Measurements from ENCODE around the gene KLHL42.

Gene KLHL42

GRCh38 chr12:27780612-27781408, 777 bp downstream of the KLHL42 start:
- DNase-seq: peak; percentile 28

DNA sequence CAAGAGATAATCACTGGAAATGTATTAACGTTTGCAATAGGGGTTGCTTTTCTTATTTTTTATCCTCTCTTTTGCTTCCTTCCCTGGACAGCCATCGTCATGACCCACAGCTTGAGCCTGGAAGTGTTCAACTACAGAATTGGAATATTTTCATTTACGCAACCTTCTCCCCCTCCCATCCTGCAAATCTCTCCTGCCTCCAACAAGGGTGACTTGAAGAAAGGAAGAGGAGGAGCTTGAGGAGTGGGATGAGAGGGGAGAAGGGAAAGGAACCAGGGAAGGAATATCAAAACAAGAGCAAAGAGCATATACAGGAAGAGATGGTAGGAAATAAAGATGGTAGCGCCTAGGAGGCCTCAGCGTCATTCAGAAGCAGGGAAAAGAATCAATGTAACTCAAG, 1.6 kb downstream of the KLHL42 start:
- no peak for DNase-seq

DNA sequence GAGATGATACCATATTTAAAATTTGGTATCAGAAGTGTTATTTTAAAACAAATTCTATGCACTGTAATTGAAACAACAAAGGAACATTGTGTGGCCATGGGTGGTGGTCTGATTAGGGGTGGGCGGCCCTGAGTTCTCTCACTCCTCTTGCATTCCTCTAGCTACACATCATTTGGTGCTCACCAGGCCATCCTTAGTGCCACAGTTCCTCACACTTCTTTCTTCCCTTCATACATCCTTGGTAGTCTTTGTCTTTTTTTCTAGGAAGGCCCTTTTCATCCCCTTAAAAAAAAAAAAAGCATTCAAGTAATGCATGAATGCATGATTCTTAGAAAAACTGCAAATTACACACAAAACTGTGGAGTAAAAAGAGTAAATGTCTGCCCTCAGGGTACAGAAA, 2.4 kb downstream of the KLHL42 start:
- DNase-seq: no peak

- DNase-seq: no peak
These were observed 6.0 kb downstream of the KLHL42 start for GRCh38 chr12:27785882-27786570.

DNA sequence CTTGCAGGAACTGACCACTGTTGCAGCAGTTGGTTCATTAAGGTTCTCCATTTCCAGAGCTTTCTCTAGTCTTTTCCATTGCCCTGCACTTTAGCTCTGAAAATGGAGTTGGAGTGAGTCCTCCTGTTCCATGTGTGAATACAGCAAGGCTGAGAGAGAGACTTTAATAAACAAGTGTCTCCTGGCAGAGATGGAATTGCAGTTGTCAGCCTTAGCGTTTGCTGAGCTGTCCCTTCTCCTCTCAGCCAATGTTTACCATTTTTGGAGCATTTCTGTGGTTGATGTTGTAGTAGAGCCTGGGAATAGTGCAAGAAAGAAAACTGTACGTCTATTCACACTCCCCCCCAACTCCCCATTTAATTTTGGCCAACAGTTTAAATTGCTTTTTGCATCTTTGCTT, 7.5 kb downstream of the KLHL42 start:
- no peak for DNase-seq

DNA sequence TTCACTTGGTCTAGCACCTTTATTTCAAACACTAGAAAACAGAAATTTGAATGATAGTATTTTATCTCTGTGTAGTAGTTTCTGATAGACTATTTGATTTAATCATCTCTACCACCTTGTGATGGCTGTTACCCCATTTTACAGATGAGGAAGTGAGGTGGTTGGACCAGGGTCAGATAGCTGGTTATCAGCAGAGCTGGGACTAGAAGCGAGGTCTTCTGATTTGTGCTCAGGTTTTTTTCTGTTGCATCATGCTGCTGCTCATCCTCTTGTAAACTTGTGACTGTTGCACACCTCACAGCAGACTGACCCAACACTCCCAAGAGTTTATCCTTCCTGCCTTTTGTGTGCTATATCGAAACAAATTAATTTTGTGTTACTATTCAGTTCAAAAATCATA, 10.1 kb downstream of the KLHL42 start:
- DNase-seq: peak; percentile 30

DNA sequence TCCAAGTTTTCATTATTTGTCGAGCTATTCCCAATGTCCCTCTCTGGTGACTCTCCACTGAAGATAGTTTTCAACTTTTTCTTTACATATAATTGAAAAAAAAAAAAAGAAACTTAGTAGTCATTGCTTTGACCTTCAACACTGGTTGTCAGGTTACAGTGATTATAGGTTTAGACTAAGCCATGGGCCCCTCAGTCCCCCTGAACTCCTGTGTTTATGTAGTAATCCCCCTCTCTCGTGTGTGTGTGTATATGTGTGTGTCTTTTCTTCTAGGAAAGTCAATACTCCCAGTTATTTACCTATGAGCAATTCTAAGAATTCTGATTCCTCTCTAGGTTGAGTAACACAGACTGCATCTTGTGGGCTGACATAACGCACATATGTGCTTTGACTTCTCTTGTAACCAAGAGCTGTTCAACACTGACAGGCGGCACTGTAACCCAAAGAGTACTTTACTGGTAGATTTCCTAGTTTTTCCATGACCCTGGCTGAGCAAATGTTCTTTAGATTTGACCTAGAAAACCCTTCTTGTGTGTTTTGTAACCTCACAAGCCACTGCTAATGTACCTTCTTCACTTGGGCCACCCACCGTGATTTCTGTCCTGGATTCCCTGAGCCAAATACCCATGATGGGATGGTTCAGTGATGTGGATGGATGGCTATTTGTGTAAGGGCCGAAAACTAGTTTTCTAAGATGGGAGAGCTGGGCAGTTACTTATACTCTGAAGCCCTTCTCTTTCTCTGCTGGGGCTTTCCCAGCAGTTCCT, 15.0 kb downstream of the KLHL42 start:
- no peak for DNase-seq

DNA sequence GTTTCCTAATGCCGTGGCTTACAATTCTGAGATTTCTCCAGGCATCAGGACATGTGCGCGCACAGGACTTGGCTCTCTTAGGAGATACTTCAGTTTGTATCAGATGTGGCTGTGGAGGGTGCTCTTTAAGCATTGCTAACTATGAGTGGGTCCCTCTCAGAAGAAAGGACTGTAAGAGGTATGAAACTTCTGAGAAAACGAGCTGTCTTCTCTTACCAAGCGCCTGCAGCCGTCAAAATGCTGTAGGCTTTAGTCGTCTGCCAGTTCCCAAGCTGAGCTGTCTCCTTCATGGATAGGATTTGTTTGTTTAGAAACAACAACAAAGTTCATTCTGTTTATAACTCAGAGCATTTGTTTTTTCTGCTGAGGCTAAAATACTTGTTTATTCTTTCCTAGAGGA, 16.1 kb downstream of the KLHL42 start:
- DNase-seq: no peak

DNA sequence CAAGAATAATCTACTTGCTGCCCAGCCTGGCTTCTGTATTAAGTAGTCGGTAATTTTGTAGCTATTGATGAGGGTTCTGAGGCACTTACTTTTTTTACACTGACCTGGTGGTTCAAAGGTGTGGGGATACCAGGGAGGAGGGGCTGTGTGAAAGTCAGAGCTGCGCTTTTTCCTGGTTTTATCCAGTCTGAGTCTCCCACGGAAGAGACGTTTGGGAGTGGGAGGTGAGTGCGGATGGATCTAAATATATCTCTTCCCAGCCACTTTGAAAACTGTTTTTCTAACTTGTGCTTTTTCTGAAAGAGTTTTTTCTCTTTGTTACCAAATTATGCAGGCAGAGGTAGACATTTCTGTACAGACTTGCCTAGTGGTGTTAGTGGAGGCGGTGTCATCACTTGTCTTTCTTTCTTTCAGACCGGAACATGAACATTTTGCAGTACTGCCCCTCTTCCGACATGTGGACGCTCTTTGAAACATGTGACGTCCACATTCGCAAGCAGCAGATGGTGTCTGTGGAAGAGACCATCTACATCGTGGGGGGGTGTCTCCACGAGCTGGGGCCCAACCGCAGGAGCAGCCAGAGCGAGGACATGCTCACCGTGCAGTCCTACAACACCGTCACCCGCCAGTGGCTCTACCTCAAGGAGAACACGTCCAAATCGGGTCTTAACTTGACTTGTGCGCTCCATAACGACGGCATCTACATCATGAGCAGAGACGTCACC, 17.4 kb downstream of the KLHL42 start:
- DNase-seq: no peak

DNA sequence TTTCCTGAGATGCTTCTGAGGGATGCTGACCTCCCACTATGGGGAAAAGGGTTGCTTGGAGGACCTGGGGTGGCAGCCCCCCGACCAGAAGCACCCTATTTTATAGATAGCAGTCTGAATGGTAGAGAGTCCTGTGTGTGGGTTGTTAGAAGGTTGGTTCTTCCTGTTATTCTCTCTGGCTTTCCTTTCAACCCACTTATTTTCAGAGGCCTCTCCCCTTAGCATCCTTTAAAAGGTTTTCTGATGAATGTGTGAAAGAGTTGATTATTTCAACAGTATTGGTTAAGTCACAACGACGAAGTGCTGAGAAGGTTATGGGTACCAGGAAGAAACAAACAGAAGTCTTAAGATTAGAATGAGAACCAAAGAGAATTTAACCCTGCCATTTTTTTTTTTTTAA, 20.8 kb downstream of the KLHL42 start:
- DNase-seq: no peak

GRCh38 chr12:27801630-27802029, 21.6 kb downstream of the KLHL42 start:
- DNase-seq: no peak

- no peak for DNase-seq
These were observed 22.5 kb downstream of the KLHL42 start for GRCh38 chr12:27802511-27802910.

GRCh38 chr12:27802936-27803335, 22.9 kb downstream of the KLHL42 start:
- no peak for DNase-seq

DNA sequence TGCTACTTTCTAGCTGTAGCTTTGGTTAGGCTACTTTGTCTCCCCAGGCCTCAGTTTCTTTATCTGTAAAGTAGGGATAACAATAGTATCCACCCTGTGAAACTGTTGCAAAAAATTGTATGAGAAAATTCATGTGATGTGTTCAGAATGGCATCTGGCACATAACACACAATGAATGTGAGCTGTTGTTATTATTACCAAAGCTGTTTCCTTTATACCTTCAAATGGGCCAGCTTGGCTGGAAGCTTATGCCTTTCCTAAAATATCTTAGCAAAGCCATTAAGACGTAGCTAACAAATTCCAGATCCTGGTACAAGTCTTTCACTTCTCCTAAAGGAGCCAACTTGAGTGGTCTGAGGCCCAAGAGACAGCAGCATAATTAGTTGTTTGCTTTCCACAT, 25.2 kb downstream of the KLHL42 start:
- no peak for DNase-seq

DNA sequence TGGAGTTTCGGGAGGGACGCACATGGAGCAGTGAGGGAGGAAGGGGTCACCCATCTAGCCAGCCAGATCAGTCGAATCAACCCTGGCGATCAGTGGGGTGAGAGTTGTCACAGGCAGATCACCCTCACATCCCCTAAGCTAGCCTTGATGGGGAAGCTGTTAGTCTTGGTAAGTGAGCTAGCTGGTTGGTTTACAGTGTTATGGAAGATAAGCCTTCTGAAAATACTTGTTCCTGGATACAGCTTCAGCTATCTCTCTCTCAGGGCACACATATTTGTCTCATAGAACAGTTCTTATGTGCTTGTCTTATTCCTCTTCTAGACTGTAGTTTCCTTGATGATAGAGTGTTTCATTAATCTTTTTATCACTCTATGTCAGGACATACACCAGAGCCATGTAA, 26.2 kb downstream of the KLHL42 start:
- DNase-seq: peak; percentile 34

GRCh38 chr12:27807063-27807703, 27.1 kb downstream of the KLHL42 start:
- DNase-seq: no peak

DNA sequence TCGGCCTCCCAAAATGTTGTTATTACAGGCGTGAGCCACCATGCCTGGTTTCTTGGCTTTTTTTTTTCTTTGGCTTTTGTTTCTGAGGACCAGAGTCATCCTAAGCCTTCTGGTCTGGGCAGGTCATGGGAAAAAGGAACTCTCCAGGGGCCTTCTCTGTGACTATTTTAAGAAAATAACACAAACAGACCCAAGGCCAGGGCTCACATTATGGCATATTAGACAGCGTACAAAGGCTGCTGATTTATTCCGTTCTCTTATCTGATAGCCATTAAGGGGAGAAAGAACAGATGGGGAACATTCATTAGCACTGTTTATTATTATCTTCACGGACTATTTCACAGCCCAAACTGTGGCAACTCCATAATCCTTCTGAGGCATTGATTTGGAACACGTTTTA, 28.8 kb downstream of the KLHL42 start:
- DNase-seq: no peak

DNA sequence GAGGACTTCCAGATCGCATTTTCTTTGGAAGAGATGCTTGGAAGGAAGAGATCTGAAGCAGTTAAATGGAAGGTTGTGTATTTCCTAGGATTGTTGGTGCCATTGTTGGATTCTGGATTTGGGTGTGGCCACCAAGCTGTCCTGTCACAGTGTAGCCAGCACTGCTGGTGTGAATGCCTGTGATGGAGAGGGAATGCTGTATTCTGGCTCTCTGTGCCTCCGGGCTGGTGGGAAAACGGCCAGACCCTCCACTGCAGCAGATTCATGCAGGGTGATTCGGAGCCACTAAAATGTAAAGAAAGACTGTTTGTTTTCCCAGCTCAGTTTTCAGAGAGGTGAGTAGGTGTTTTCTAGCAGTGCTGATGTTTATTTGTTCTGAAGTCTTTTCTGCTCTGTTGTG, 30.7 kb downstream of the KLHL42 start:
- no peak for DNase-seq

- no peak for DNase-seq
These were observed 32.5 kb downstream of the KLHL42 start for GRCh38 chr12:27812502-27812901.

GRCh38 chr12:27814411-27814810, 34.4 kb downstream of the KLHL42 start:
- no peak for DNase-seq

DNA sequence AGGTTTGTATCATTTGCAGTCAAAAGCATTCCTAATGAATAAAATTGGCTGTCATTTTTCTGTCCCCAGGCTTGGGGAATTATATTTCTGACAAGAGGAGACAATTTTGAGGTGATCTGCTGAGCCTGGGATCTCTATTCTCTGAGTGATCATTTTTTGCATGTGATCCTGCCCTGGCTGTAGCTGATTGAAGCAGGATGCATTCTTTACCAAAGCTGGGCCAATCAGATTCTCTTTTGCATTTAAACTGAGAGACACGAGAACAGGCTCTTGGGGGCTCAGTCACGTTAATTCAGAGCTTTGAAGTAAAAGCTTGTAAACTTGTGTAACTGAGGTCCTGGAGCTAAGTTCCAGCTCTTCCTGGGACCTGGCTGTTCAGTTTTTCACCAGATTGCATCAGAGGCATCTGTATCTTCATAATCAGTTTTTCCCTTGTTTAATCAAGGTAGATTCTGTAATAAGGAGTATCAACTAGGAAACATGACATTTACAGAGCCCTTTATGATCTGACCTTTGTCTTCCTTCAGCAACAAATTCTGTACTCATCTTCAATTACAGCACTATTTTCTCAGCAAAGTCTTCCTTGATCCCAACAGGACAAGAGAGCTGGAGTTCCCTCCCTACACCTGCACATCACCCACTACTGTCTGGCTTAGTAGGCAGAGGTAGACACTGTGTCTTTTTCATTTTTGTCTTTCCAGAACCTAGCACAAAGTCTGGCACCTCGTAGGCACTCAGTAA, 35.0 kb downstream of the KLHL42 start:
- no peak for DNase-seq

GRCh38 chr12:27817766-27818165, 37.7 kb downstream of the KLHL42 start:
- no peak for DNase-seq
